WTC11 (cell line): ENCODE results near the gene STOX2.

ENCODE experiments used
- ATF3 ChIP-seq: sonication (generic); formaldehyde crosslinking; conservative IDR thresholded peaks from 2 replicates; pipeline ENCODE4 v1.8.1; 2022; ENCODE audit warnings: mild to moderate bottlenecking, missing genetic modification reagents
- CTCF ChIP-seq: fragments of 200-600 bp; IDR thresholded peaks from 2 replicates; pipeline ENCODE4 v1.8.0; 2022; ENCODE audit warnings: antibody characterized with exemption
- FOXP4 ChIP-seq: sonication (generic); formaldehyde crosslinking; IDR thresholded peaks from 2 replicates; pipeline ENCODE4 v1.8.0; 2022; ENCODE audit warnings: mild to moderate bottlenecking, missing genetic modification reagents
- TEAD1 ChIP-seq: sonication (generic); formaldehyde crosslinking; IDR thresholded peaks from 2 replicates; pipeline ENCODE4 v1.8.0; 2022; ENCODE audit warnings: mild to moderate bottlenecking, missing genetic modification reagents

GRCh38 chr4:183888564-183888963, 16.5 kb upstream of the STOX2 start:
- TF ChIP-seq CTCF (no peak), TEAD1 (no peak), FOXP4 (CRISPR knock-in tag) (no peak), ATF3 (CRISPR knock-in tag) (no peak)
